Cardiac muscle cell (in vitro differentiated cells and primary cell): ENCODE data around the gene WARS2. TPM values are rescaled to one million over a fixed set of nuclear protein-coding genes. Genes with fewer than 3 reads are reported as not detected.

ENCODE experiments used
- DNase-seq, 2 donors: peaks; one replicate each; pipeline versions ENCODE4 v3.0.0 to v3.0.0-alpha.2; 2010 to 2017; ENCODE audit warnings: low read depth in 1 of 2, low spot score in 1 of 2
- H3K27ac ChIP-seq: fragments of 200-600 bp; sonication (generic); 2 replicates; pipeline ENCODE4 v1.5.1; 2016
- H3K27me3 ChIP-seq: fragments of 200-600 bp; sonication (generic); 2 replicates; pipeline ENCODE4 v1.6.0; 2016; ENCODE audit warnings: control low read depth
- H3K36me3 ChIP-seq: fragments of 200-600 bp; sonication (generic); 2 replicates; pipeline ENCODE4 v1.5.1; 2016; ENCODE audit warnings: control low read depth
- H3K4me1 ChIP-seq: fragments of 200-600 bp; sonication (generic); 2 replicates; pipeline ENCODE4 v1.8.1; 2017; ENCODE audit warnings: low read depth, mild to moderate bottlenecking, mixed run types
- H3K4me3 ChIP-seq: fragments of 200-600 bp; sonication (generic); 2 replicates; pipeline ENCODE4 v1.5.1; 2016; ENCODE audit warnings: mild to moderate bottlenecking
- H3K9me3 ChIP-seq: fragments of 200-600 bp; sonication (generic); 2 replicates; pipeline ENCODE4 v1.5.1; 2017; ENCODE audit warnings: low read depth, mild to moderate bottlenecking, control low read depth
- polyA plus RNA-seq: library from polyadenylated mRNA; unstranded; fragments of >200 nt; fragmentation: Nextera tagmentation; extraction: Ambion mirVana; gene quantifications from 2 replicates; pipeline ENCODE4 v1.2.1, GENCODE V29; 2016
- total RNA-seq: library from RNA; depleted of rRNA; stranded (reverse); fragments of >200 nt; gene quantifications from 2 replicates; pipeline ENCODE4 v1.2.3, GENCODE V29; 2016
- TF ChIP-seq, protein P1 (sequence below): IDR thresholded peaks from 2 replicates; pipeline ENCODE4 v1.5.1; 2012; ENCODE audit warnings: low read depth, mild to moderate bottlenecking, low read length

Gene WARS2
- total and polyA plus RNA-seq, 2 experiments from 2014 or later = 10.9 to 13.1 TPM

DNA sequence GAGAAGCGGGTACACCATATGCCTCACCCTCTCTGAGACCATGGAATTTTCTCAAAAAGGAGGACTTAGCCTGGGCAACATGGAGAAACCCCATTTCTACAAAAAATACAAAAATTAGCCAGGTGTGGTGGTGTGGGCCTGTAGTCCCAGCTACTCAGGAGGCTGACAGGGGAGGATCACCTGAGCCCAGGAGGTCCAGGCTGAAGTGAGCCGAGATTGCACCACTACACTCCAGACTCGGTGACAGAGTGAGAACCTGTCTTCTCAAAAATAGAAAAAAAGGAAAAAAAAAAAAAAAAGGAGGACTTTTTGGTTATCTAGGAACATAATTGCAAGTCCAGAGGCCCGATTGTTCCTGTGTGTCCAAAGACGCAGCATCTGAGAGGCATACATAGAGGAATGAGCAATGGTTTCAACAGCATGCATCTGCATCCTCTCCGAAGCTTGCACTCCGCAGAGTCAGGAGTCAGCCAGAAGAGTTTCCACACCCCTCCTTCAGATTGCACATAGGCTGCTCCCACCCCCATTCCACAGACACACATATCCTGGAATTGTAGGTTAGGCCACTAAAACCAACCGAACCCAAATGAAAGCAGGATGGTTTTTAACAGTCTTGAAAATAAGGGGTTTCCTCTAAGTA lies 149.8 kb downstream of the WARS2 start:
- Histone ChIP-seq H3K4me1 (peaks cover 15% of the 10 kb centered on the region), H3K4me3 (no peak overlapping the region), H3K27me3 (peaks cover 100% of the 10 kb centered on the region), H3K27ac (no peak overlapping the region), H3K36me3 (no peaks in the 10 kb centered on the region), H3K9me3 (no peaks in the 10 kb centered on the region)
- no peak for DNase-seq
- TF ChIP-seq, protein P1, sequence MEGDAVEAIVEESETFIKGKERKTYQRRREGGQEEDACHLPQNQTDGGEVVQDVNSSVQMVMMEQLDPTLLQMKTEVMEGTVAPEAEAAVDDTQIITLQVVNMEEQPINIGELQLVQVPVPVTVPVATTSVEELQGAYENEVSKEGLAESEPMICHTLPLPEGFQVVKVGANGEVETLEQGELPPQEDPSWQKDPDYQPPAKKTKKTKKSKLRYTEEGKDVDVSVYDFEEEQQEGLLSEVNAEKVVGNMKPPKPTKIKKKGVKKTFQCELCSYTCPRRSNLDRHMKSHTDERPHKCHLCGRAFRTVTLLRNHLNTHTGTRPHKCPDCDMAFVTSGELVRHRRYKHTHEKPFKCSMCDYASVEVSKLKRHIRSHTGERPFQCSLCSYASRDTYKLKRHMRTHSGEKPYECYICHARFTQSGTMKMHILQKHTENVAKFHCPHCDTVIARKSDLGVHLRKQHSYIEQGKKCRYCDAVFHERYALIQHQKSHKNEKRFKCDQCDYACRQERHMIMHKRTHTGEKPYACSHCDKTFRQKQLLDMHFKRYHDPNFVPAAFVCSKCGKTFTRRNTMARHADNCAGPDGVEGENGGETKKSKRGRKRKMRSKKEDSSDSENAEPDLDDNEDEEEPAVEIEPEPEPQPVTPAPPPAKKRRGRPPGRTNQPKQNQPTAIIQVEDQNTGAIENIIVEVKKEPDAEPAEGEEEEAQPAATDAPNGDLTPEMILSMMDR = no peak

DNA sequence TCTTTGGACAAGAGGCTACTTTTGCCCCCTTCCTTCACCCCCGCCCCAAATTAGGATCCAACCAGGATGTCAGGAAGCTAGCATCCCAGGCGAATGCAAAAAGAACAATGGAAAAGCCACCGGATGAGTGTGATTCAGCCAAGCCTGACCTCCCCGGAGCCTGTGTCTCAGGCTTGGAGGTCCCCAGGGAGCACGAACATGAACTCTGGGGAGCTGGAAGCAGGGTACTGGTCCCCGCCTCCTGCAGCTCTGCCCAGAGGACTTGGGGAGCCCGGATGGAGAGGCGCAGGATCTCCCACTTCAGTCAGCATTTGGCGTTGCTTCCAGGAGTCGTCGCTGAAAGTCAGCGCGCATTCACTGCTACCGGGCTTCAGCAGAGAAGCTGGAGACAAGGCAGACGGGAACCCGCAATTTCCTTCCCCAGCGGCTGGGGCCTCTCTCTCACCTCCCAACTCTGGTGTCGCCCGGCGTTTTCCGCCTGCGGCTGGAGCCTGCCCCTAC lies 150.5 kb downstream of the WARS2 start:
- Histone ChIP-seq H3K4me1 (peaks cover 15% of the 10 kb centered on the region), H3K27ac (no peak overlapping the region), H3K27me3 (peaks cover 100% of the 10 kb centered on the region), H3K36me3 (no peaks in the 10 kb centered on the region), H3K4me3 (no peak overlapping the region), H3K9me3 (no peaks in the 10 kb centered on the region)
- DNase-seq = no peak
- TF ChIP-seq, protein P1 = no peak

GRCh38 chr1:118989006-118989815 lies 151.2 kb downstream of the WARS2 start:
- no peak for DNase-seq
- H3K4me1 ChIP-seq = peaks cover 15% of the 10 kb centered on the region
- TF ChIP-seq, protein P1 = no peak

DNA sequence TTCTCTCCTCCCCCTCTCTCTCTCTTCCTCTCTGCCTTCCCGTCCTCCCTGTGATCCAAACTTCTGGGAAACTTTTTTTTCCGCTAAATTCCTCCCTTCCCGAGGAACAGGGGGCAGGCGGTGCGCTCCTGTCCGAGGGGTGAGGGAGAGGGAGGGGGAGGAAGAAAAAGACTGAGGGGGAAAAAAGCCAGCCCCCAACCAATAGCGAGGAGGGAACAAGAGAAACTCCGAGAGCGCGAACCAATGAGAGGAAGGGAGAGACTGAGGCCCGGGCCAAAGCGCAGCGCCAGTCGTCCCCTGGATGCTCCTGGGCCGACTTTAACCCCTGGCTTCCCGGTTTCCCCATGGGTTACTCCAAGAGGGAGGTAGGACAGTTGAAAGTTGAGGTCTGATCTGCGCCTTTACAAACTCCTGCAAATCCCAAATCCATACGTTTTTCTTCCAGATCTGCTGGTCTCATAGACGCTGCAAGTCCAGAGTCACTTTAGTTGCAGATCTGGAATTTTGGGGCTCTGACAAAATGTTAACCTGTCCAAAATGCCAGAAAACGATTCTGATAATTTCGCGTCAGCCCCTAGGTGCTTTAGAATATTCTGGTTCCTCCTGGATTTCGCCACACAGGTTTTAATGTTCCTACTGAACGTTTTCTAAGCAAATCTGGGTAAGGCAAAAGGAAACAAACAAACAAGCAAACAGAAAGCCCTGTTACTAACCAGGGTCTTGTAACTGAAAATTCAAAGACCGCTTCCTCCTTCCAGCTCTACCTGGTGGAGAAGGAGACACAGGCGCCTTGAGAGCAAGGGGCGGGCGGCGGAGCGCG lies 152.1 kb downstream of the WARS2 start, which contains the start of gene TBX15:
Gene TBX15 (minus strand): TSS at position 158 of the 820 bp plus-strand sequence. CDS start 548 bp downstream, outside the sequence.
- Histone ChIP-seq H3K36me3 (no peaks in the 10 kb centered on the region), H3K27me3 (peaks cover 100% of the 10 kb centered on the region), H3K4me3 (peak within 1 kb of the TSS; percentile 19), H3K4me1 (peaks cover 15% of the 10 kb centered on the region), H3K9me3 (no peaks in the 10 kb centered on the region), H3K27ac (no peak within 1 kb of the TSS)
- DNase-seq = no peak
- TF ChIP-seq, protein P1 = no peak

More at GRCh38 chr1:118989006-118989815, 151.2 kb downstream of the WARS2 start:
- Histone ChIP-seq H3K27me3 (peaks cover 100% of the 10 kb centered on the region), H3K4me3 (no peak overlapping the region), H3K27ac (no peak overlapping the region), H3K36me3 (no peaks in the 10 kb centered on the region), H3K9me3 (no peaks in the 10 kb centered on the region)

- Histone ChIP-seq H3K36me3 (no peaks in the 10 kb centered on the region), H3K27me3 (peaks cover 100% of the 10 kb centered on the region), H3K27ac (no peak overlapping the region), H3K4me3 (peak overlapping the region; percentile 19), H3K9me3 (no peaks in the 10 kb centered on the region), H3K4me1 (peaks cover 15% of the 10 kb centered on the region)
- TF ChIP-seq, protein P1 = no peak
- peak in 1 of 2 donors; percentile 56 for DNase-seq
Measured at GRCh38 chr1:118987468-118988185, 152.8 kb downstream of the WARS2 start.
